Islet of Langerhans (tissue), 1 donor: ENCODE measurements around the gene VASH2.

Experiments used
- FAIRE-seq: peaks from one replicate; lab custom pipeline; 2011; peaks lifted over from hg19 to GRCh38; lab: Jason Lieb, UNC

Gene VASH2

GRCh38 chr1:213035573-213035972 is 85.2 kb downstream of the VASH2 start:
- no peak for FAIRE-seq
